Brain microvascular endothelial cell (primary cell): Measurements from ENCODE around the gene ADARB2.

Experiments used
- DNase-seq: peaks from one replicate; pipeline ENCODE4 v3.0.0-alpha.2; 2020
- H3K27ac ChIP-seq: fragments of 250-450 bp; sonication (Bioruptor Pico); 2 replicates; pipeline ENCODE4 v1.5.1; 2020; ENCODE audit warnings: mild to moderate bottlenecking, moderate library complexity
- H3K27me3 ChIP-seq: fragments of 250-450 bp; sonication (Bioruptor Pico); replicated peaks from 2 replicates; pipeline ENCODE4 v1.5.1; 2020; ENCODE audit warnings: mild to moderate bottlenecking
- H3K36me3 ChIP-seq: fragments of 250-450 bp; sonication (Bioruptor Pico); replicated peaks from 2 replicates; pipeline ENCODE4 v1.5.1; 2020; ENCODE audit warnings: mild to moderate bottlenecking
- H3K4me3 ChIP-seq: 2 replicates; pipeline ENCODE4 v1.5.1; 2011; ENCODE audit warnings: low read depth, mild to moderate bottlenecking, control low read depth, low read length, moderate library complexity
- in situ Hi-C: cut with HindIII; loops from 2 replicates; pipeline ENCODE4 v1.10.0; 2017; ENCODE audit warnings: low sequenced_read_pairs, low pct_ligation_motif_present
- TF ChIP-seq, protein P1 (sequence below): IDR thresholded peaks from 2 replicates; pipeline ENCODE4 v1.5.1; 2011; ENCODE audit warnings: low read depth, mild to moderate bottlenecking, moderate library complexity, low read length, control low read depth, inconsistent platforms; ENCODE audit errors: missing control alignments

The ADARB2 gene

GRCh38 chr10:1406132-1406966 is 331.0 kb downstream of the ADARB2 start:
- TF ChIP-seq, protein P1, sequence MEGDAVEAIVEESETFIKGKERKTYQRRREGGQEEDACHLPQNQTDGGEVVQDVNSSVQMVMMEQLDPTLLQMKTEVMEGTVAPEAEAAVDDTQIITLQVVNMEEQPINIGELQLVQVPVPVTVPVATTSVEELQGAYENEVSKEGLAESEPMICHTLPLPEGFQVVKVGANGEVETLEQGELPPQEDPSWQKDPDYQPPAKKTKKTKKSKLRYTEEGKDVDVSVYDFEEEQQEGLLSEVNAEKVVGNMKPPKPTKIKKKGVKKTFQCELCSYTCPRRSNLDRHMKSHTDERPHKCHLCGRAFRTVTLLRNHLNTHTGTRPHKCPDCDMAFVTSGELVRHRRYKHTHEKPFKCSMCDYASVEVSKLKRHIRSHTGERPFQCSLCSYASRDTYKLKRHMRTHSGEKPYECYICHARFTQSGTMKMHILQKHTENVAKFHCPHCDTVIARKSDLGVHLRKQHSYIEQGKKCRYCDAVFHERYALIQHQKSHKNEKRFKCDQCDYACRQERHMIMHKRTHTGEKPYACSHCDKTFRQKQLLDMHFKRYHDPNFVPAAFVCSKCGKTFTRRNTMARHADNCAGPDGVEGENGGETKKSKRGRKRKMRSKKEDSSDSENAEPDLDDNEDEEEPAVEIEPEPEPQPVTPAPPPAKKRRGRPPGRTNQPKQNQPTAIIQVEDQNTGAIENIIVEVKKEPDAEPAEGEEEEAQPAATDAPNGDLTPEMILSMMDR = no peak
- Histone ChIP-seq H3K27me3 (no peaks in the 10 kb centered on the region), H3K4me3 (no peak overlapping the region), H3K27ac (no peak overlapping the region), H3K36me3 (no peaks in the 10 kb centered on the region)
- no peak for DNase-seq
- in situ Hi-C loops = no loop called here

DNA sequence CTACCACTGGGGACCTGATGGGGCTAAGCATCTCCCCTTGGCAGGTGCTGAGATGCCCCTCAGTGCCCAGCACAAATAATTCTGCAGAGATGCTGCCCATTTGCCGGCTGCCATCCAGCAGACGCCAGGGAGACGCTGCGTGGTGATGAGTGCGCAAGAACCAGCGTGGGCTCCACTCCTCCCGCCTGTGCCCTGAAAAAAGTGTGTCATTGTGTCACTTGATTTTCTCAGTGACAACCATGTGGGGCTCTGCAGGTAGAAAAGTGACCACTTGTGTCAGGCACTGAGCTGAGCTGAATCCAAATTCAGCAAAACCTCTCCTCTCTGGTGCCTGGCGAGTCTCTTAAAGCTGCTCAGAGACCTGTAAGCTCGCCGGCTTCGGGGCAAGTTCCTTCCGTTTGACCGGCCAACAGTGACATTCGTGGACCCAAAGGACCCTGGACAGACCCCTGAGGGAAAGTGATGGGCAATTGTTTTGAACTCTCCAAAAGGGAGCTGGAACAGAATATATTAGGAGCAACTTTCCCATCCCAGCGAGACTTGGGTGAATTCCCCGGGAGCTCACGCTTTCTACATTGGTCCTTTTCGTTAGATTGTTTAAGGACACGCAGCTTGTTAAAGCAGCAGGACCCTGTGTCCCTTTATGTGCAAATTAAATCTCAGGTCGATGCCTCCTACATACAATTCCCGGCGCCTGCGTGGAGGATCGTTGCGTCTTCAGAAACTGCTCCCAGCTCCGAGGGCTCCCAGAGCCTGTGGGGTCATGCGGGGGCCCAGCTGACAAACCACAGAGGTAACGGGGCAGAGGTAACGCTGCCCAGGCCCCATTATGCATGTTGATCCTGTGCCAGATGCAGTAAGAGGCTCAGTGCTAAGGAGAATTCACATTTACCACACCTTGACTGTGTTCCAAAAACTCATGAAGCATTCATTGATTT is 332.7 kb downstream of the ADARB2 start:
- Histone ChIP-seq H3K36me3 (no peaks in the 10 kb centered on the region), H3K27ac (no peak overlapping the region), H3K4me3 (no peak overlapping the region), H3K27me3 (no peaks in the 10 kb centered on the region)
- TF ChIP-seq, protein P1 = no peak
- no peak for DNase-seq
- in situ Hi-C loops = no loop called here

GRCh38 chr10:1403508-1404322 is 333.6 kb downstream of the ADARB2 start:
- in situ Hi-C loops = no loop called here
- no peak for DNase-seq
- H3K27ac ChIP-seq = no peak overlapping the region
- H3K36me3 ChIP-seq = no peaks in the 10 kb centered on the region
- TF ChIP-seq, protein P1 = no peak
- H3K27me3 ChIP-seq = no peaks in the 10 kb centered on the region
- H3K4me3 ChIP-seq = no peak overlapping the region

DNA sequence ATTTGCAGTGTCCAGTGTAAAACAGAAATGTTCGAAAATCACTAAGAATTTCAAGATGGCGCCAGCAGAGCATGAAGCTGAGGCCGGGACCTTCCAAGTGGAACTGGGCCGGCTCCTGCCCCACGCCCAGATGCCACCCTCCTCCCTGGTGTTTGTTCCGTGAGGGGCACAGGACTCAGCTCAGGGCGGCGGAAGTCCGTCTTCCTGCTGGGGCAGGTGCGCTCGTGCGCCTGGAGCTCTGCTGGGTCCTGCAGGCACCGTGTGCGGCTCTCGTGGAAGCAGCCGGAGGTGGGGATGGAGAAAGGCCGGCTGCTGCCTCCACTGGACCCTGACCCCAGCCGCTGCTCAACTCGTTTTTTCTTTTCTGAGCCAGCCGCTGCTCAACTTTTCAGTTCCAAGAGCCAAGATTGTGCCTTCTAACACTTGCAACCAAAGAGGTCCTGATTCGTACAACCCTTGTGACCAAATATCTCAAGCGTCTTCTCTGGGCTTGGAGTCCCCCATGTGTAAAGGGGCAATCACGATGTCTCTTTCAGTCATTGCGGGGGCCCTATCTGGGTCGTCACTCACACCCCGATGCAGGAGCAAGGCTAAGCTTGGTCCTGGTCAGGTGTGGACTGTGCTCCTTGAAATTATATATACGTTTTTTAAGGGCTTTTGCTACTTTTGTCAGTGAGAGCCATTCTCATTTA is 334.4 kb downstream of the ADARB2 start:
- no peaks in the 10 kb centered on the region for H3K36me3 ChIP-seq
- no peak overlapping the region for H3K27ac ChIP-seq
- no peaks in the 10 kb centered on the region for H3K27me3 ChIP-seq
- no peak overlapping the region for H3K4me3 ChIP-seq
- in situ Hi-C loops = no loop called here
- DNase-seq = no peak
- TF ChIP-seq, protein P1 = no peak
